A549 treated with Hydrocortisone at 1 μM for 4 hours (cell line): Measurements from ENCODE around the gene BOLA1. TPM values are rescaled to one million over a fixed set of nuclear protein-coding genes. Genes with fewer than 3 reads are reported as not detected.

Source experiments
- total RNA-seq: library from RNA; stranded (reverse); fragments of 200-300 nt; extraction: Qiagen RNA extraction; gene quantifications from 5 replicates; pipeline ENCODE4 v1.2.3, GENCODE V29; 2022

The BOLA1 gene, protein sequence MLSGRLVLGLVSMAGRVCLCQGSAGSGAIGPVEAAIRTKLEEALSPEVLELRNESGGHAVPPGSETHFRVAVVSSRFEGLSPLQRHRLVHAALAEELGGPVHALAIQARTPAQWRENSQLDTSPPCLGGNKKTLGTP
- 17.9 to 24.2 TPM (median 22.7 TPM) in 5 replicates for total RNA-seq

DNA sequence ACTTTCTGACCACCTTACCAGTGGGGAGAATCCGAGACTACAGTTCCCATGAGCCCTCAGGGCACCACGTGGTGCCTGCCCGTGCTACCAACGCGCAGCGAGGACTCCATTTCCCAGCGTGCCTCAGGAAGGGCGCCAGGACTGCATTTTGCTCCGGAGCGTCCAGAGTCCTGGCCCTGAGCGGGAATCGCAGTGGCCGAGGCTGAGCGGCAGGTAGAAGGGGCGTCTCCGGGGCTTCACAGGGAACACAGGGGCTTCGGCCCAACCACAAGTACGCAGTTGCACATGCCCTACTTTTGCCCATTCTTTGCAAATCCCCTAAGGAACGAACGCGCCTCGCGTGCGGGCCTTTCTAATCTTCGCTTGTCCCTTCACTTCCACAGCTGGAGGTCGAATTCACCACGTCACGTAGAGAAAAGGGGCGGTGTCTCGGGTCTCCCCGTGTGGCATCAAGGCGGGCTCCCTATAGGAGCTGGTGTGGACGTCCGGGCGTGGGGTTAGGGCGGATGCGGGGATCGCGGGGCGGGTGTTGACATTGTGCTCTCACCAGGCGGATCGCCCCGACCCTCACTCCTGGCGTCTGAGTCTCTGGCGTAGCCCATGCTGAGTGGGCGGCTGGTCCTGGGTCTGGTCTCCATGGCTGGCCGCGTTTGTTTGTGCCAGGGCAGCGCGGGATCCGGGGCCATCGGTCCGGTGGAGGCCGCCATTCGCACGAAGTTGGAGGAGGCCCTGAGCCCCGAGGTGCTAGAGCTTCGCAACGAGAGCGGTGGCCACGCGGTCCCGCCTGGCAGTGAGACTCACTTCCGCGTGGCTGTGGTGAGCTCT is at the start of gene BOLA1:
Gene BOLA1 (plus strand): TSS at position 109 of the 825 bp plus-strand sequence. CDS start 492 bp downstream, at position 601.

DNA sequence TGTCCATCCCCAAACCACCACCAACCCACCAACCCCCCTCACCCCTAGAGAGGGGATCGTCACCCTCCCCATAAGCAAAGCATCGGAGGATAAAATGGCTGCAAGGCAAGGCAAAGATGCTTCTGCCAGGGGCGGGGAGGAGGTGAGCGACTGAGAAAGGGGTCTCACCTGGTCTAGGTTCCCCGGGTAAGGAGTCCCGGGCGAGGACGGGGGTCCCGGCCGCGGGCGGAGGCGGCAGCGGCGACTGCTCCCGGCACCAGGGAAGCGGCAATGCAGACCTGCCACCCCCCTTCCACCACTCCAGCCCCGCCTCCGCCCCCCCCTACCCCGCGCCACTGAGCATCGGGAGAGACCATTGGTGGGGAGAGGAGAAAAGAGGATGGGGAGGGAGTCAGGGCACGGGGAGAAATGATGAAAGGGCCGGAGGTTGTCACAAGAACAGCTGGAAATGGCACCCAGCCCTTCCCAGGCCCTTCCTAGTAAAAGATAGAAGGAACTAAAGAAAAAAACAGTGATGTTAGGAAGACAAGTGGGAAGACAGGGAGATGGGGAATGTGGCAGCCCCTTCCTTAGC is 18.3 kb downstream of the BOLA1 start, which contains the start of gene SV2A:
Gene SV2A (minus strand): TSS at position 274 of the 574 bp plus-strand sequence. CDS start 4,004 bp downstream, outside the sequence.

DNA sequence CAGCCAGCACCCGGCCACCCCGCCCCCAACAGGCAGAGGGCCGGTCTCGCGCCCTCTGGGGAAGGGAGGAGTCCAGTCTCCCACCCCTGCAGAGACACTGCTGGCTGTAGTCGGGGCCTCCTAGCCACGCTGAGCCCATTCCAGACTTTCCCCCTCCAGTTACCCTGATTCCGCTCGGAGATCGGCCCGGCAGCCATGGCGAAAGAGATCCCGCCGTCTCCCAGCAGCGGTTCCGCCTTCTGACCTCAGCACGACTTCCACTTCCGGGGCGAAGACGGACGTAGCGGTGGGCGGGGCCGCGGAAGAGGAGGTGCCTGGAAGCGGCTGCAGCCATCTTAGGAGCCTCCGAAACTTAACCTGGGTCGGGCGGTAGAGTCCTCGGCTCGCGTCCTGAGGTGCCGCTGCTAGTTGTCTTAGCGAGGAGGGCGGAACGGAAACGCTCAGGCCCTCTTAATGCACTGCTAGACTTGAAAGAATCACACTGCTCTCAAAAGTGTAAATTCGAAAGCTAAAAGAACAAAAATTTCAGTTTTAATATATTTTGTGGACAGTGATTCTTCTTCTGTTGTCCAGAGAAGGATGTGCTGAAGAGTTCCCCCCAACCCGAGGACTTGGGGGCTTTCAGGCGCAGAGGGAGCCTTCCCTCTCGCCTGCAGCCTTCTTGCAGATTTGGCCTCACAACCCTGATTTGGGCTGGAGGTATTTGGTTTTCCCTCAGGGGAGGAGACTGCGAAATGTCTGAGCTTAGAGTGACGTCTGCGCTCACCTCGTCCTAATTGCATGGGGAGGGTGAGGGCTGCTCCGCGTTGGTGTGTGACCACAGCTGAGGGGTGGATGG is 28.4 kb downstream of the BOLA1 start, which contains the start of gene SF3B4:
Gene SF3B4 (minus strand): TSS at position 241 of the 838 bp plus-strand sequence. CDS start 44 bp downstream, at position 197.

DNA sequence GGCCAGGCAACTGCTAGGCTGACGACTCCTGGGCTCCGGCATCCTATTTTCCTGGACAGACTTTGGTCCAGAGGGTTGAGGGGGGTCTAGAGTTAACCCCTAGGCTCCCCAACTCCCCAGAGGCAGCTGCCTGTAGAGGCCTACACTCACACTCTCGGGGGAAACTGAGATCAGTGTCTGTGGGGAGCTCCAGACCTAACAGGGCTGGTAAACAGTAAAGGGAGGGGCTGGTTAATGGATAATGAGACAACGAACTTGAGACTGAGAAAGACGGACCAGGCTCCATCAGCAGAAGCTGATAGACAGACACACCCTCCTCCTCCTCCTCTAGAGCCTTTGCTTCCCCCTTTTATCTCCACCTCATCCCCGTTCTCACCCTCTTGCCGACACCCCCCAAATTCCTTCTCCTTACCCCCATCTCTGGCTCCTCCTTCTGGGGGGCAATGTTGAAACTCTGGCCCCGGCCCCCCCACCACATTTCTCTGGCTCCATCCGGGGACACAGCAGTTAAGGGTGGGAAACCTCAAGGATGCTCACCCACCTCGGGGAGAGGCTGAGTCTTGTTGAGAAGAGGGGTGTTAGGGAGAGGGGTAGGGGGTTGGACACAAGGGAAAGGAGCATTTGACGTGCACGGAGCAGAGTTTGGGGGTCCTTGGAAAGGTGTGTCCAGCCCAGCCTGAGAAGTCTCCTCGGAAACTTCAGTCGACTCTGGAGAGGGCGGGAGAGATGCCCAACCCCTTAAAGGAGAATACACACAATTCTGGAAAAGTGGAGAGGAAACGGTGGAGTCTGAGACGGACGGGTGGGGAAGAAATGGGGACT is 37.0 kb downstream of the BOLA1 start, which contains the start of gene MTMR11:
Gene MTMR11 (minus strand): TSS at position 710 of the 822 bp plus-strand sequence. CDS start 232 bp downstream, at position 478.

Other genes starting within 250 kb of the BOLA1 start
- gene FCGR1A, start 116.9 kb upstream of the BOLA1 start, total RNA-seq, result not detected in 5 replicates
- 0.09 to 0.15 TPM (median 0.09 TPM) in 5 replicates for gene SV2A, start 18.3 kb downstream of the BOLA1 start, total RNA-seq
- 124 to 137 TPM (median 126 TPM) in 5 replicates for gene SF3B4, start 28.2 kb downstream of the BOLA1 start, total RNA-seq
- gene MTMR11, start 37.3 kb downstream of the BOLA1 start, total RNA-seq, result 6.3 to 8.1 TPM (median 7.2 TPM) in 5 replicates
- 8.7 to 13.3 TPM (median 12.0 TPM) in 5 replicates for gene OTUD7B, start 111.2 kb downstream of the BOLA1 start, total RNA-seq
- gene VPS45, start 168.2 kb downstream of the BOLA1 start, total RNA-seq, result 15.5 to 17.9 TPM (median 16.7 TPM) in 5 replicates